Activated CD8-positive, alpha-beta memory T cell treated with anti-CD3 and anti-CD28 coated beads for 48 hours (primary cell): ENCODE data around the gene PAX3.

Source experiments
- DNase-seq, 3 experiments: peaks; one replicate each; pipeline ENCODE4 v3.0.0-alpha.2; 2020; ENCODE audit warnings: low read depth in 2 of 3, low spot score in 2 of 3

Gene PAX3

DNA sequence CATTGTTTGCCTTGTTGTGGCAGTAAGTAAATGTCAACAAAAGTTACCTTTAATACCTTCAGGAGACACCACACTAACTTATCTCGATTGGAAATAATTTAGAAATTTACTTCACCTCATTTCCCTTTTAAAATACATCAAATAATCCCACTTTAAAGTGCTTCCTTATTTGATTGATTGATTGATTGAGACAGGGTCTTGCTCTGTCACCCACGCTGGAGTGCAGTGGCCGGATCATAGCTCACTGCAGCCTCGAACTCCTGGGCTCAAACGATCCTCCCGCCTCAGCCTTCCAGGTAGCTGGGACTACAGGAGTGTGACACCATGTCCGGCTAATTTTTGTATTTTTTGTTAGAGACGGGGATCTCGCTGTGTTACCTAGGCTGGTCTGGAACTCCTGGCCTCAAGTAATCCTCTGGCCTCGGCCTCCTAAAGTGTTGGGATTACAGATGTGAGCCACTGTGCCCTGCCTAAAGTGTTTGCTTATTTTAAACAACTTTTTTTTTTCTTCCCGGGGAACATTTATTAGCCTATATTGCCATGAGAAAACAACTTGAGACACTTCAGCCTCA, 12.0 kb upstream of the PAX3 start:
- no peak for DNase-seq

DNA sequence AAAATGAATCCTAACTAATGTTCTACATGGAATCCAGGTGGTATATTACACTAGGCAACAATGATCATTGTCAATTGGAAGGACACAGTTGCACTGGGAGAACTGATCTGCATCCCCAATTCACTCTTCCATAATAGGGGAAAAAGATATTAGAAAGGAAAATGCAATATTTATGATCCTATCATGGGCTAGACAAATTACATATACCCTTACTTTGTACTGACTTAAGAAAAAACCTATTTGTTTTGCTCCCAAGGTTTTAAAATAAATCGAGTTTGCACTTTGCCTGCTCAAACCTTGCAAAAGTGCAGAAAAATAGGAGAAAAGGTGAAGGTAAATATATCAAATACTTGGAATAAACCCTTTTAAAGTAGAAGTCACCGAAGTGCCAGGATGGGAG, 11.0 kb upstream of the PAX3 start:
- DNase-seq = no peak

DNA sequence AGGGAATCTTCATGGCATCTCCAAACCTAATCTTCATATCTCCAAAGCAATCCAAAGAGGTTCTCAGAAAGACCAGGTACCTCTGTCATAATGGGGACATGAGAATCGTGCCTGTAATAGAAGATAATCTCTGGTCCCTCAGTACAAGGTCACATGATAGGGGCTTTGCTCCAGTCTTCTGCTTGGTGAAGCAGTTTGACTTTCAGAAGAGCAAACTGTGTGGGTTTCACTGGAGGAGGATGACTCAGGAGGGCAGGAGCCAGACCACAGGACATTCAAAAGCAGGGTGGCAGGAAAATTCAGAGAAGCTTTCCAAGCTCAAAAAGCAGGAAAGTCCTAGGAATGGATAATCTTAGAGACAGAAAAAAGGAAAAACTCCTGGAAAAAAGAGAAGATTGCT, 10.6 kb upstream of the PAX3 start:
- no peak for DNase-seq

DNA sequence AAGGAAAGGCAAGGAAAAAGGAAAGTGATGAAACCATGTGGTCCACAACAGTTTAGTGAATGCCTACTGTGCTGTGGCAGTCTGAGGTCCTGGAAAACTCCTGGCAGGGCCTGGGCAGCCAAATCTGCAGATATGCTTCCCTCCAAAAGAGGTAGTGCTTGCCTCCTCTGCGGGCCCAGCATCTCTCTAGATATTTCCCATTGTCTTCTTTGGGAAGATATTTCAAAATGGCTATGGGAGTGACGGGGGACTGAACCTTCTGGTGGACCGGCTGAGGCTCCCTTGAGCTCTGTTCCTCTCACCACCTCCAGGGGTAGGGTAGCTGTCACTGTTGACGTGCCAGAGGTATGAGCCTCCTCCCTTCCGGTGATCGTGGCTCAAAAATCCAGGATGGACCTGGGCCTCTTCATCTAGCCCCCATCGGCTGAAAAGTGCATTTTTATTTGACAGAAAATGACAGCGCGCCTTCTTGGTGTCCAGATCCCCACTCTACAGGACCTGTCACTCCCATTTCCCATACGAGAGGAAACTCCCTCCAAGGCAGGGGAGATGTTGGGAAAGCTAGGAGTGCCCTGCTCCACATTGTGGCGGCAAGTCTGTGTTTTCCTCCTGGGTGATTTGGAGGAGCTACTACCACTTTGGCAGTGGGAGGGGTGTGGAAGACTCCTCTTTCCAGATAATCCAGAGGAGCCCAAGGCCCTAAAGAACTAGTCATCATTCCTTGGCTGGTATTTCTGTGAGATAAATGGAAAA, 9.4 kb upstream of the PAX3 start:
- DNase-seq = no peak

DNA sequence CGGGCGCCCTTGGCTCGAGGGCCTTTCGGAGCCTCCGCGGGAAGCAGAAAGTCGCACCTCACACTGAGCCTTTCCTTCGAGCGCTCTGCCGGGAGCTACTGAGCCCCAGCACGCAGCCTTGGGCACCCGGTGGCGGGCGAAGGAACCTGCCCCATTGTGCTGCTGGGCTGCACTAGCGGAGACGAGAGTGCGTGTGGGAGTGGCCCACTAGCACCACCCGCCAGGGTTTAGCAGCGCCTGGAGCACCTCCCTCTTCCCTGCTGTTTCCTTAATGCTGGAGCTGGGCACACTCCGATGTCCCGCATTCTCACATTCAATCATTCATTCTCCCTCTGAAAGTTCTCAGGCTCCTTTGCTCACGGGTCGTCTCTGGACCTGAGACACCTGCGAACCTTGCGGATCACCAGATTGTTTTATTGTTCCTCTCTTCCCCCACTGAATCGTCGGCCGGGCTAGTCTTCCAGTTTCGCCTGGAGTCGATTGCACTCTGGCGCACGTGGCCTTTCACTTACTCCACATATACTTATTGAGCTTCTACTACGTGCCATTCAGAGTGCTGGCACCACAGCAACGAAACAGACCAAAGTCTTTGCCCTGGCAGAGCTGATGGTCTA, 8.5 kb upstream of the PAX3 start:
- DNase-seq = no peak

DNA sequence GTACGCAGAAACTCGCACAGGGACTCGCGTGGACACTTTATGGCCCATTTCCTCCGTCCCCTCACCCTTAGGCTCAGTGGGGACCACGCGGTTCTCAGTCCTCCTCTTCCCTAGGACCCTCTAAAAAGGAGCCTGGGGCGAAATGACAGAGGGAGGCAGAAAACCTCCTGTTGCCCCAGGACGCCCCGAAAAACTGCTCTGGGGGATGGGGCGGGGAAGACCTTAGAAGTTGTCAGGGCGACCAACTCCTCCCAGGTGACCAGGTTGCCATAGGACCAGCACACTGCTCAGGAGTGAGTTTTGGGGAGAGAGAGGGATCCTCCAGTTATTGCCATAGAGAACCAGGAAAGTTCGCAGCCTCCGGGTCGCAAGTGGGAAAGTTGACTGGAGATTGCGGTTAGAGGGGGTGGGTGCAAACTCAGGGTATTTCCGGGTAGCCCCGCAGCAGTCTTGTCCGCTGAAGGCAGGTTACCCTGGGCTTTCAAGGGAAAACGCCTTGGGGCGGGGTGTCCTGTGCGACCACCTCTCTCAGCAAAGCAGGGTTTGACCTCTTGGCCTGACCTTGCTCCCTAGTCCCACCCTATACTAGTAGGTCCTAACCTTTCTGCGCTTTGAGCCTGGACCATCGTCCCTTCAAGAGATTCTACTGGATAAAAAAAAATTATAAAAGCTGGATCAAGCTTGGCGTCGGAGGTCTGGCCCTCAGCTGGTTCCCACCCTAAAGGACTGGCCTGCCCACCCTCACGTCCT, 7.8 kb upstream of the PAX3 start:
- DNase-seq = no peak

DNA sequence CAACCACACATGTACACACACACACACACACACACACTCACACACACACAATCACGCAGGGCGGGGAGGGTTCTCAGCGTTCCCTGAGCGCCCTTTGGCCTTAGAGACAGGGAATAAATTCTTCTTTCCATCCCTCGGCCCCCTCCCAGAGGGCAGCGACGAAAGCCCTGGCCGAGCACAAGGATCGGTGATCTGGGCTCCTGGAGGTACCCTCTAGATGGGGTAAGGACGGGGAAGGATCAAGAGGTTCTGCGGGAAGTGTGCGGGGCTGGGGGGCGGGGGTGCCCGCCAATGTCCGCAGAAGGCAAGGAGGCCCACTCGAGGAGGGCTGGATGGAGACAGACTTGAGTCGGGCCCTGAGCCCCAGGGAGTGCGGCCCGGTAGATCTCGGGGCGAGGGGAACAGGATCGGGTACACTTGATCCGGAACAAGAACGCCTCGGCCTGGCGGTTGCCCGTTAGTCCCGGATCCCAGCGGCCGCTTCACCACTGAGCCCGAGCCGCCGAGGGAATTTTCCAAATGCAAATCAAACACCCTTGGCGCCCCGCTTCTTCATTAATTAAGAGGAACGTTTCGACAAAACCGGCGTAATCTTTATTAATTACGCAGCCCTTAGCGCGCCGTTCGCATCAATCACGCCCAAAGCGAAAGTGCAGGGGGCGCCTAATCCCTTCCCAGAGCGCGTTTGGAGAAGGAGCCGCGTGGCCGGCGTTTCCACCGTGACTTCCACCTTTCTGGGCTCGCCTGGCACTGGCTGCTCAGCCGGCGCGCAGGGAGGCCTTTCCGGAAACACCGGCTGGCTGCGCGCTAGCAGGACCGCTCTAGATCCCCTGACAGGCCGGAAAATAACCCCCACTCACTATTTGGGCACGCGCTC, 7.0 kb upstream of the PAX3 start:
- no peak for DNase-seq

DNA sequence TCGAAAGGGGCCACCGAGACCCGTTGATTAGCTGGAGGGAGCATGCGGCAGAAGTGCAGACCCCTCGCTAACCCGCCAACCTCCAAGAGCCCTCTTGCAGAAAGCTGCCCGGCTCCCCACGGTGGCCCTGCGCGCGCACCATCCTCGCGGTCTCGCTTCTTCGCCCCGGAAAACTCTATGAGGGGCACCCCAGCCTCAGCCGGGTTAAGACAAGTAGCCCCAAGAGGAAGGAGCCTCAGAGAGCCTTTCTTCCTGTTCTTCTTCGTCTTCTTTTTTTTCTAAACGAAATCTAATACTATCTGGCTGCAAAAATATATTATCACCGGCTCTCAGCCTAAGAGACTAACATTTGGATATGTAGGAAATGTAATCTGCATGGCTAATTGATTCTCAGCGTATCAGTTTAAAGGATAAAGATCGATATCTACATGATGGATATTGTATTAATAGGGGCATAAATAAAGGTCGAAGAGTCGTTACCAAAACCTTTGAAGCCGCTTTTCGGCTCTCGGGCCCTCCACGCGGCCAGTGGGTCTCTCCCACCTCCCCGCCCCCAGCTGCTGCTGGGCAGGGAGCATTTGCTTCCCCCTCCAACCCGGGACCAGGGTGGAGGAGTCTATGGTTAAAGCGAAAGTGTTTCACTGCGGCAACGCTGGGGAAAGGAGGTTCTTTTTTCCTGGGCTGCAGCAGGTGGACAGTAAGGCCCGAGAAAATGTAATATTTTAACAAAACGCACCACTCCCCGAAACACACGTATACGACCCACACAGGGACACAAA, 6.1 kb upstream of the PAX3 start:
- DNase-seq = no peak

DNA sequence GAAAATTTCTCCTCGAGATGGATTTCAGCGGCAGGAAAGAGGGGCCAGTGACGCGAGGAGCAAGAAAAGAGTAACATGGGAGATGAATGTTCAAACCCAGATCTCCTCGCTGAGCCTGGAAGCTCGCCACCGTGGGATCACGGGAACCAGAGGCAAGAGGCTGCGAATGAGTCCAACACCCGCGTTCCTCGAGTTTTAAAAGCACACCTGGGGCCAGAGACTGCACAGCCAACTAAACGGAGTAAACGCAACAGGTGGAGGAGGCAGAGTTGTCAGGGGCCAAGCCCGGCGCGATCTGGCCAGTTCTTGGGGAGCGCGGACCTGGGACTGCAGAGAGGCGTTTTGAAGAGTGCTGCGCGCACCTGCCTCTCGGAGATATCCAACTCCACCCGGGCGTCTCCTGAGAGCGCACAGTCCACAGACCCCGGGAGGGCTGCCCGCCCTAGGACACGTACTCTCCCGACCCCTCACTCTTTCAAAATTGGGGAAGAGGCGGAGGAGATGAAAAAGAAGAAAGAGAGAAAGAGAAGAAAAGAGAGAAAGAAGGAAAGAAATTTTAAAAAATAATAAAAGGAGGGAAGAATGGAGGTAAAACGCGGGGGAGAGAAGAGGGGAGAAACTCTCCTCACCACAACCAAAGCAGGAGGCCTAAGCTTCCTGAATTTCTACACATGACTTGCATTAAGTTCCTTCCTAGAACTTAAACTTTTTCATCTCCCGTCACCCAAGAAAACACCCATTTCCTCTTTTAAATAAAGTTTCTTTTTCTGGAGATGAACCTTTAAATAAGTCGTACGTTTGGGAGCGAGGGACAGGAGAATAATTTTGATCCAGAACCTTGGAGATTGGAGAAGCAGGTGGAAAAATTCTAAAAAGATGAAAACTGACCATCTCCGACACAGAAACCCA, 5.3 kb upstream of the PAX3 start:
- no peak for DNase-seq

DNA sequence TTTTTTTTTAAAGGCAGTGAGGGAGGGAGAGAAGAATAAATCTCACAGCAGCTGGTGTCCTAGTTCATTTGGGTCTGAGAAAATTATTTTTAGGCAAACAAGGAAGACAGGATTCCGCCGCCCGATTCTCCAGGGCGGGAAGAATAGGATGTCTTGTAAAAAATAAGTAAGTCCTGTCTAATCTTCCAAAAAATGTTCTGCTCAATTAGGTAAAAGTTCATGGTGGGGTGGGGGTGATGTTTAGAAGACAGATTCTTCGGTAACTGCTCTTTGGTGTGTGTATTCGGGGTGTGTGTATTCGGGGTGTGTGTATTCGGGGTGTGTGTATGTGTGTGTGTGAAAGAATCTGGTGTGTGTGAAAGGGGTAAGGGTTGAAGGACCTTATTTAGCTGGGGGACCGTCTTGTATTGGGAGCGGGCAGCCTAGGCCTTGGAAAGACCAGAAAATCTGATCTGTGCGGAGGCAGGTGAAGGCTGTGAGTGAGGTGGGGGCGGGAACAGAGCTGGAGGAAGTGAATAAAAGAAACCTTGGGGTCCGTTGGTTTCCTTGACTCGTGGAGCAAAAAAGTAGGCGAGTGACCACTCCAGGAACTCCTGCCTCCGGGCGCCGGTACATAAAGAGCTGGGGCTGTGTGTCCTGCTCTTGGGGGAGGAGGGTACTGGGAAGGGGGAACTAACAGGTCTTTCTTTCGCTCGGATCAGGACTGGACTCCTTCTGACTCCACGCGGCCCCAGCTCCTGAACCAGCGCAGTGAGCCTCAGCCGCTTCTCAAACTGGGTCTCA, 4.4 kb upstream of the PAX3 start:
- DNase-seq = no peak

DNA sequence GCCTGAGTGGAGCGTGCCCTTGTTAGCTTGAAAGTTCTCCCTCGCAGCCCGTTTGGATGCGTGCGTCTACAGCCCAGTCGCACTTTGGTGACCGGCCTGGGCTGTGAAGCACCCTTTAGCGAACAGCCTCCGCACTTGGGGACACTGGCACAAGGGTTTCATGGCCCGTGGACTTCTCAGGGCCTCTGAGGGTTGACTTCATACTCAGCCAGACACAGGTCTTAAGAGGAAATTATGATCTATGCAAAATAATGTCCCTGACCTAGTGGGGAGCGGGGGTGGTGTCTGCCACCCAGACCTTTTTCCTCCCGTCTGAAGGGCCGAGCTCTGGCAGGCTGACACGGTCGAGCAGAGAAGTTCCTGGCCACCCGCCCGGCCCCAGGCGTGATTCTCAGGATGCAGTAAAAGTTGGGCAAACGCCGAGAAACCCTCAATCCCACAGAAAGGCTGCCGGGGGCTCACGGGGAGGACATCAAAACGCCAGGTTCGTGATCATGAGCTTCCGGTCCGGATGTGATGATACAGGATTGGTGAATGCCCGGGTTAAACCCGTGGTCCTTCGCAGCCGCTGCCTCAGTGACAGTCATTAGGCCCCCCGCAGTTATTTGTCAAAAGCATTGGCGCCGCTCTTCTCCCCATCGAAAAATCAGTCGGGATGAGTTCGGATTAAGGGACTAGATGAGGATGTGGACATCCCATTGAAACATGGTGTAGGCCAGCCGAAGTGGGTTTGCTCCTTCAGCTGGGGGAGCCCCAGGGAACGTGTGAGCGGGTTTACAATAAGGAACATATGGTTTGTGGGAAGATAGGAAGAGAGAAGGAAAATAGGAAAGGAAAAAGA, 3.6 kb upstream of the PAX3 start:
- DNase-seq = no peak

DNA sequence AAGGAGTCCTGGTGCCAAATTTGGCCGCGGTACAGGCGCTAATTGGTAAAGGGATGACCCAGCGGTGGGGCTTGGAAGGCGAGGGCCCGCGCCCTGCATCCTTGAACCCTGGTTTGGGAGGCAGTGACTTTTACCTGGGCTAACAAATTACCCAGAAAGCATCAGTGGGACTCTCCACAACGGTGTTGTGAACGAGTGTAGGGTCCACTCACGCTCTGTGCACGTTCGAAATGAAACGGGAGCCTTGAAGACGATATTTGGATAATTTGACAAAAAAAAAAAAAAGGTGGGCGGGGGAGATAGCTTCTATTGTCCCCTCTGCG, 3.0 kb upstream of the PAX3 start:
- no peak for DNase-seq

DNA sequence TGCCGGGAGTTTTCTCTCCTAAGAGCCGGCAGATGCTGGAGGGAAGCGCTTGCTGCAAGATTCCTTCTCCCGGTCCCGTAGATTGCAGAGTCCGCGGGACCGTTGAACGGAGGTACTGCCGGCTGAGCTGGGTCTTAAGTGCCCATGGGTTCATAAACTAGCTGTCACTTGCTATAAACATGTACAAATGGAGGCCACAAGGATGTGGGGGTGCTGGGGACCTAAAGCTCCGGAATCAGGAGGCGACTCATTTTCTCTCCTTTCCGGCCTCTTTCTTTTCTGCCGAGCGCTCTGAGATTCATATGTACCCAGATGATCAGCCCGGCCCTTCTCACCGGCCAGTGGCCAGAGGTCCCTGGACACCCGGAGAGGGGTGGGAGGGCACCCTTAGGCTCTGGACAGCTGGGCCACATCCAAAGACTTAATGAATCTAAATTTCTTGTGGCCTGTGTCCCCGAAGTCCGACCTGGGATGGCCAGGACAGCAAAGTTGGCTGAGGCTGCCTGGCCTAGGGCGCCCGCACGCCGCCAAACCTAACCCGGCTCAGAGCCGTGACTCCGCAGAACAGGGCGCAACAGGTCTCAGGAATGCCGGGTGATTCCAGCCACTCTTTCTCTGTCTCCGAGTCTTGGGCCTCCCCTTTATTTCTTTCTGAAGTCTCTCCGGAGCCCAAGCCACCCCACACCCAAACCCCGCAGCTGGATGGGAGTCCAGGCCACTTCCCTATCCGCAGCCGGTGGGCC, 2.4 kb upstream of the PAX3 start:
- DNase-seq = no peak

DNA sequence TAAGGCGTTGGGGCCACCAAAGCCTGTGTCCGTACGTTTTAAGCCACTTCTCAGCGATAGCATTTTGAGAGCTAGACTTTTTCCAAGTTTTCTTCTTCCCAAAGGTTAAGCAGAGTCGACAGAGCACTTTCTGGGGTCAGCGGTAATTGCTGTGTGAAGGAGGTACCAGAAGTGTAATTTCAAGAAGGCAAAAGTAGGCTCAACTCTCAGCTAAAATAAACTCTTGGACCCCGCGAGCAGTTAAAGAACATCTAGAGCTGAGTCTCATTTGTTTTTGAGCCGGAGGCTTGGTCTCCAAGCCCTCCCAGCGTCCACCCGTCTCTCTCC, 1.9 kb upstream of the PAX3 start:
- DNase-seq = no peak

DNA sequence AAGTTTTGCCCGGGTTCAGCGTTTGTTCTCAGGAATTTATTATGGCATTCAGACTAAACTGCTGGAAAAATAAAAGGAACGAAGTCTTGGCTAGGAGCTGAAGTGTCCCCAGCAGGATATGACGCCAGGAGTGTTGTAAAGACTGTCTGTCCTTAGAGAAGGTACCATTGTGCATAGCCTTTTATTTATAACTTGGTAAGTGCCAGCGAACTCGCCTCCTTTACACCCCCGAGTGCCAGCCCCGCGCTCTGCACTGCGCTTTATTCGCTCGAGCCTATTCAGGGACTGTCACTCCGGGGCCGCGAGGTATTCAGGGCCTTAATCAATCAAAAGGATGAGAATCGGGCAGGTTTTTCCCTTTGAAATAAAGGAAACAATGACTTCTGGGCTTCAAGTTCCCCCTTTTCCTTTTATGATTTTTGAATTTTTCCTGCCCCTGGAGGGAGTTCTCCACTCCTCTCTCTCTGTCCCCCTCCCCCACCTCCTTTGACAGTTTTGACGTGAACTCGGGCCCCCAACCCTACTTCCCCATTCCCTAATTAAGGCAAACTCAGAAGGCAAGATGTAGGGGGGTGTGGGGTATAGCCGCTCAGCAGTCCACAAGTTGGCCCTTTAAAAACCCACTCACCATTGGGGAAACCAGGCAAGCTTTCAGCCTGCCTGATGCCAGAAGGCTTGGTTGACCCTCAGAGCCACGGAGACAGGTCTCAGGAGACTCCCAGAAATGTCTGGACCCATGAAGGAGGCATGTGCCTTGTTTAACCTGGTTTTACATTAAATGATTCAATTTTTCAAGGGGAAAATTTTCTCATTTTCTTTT, 1.3 kb upstream of the PAX3 start:
- no peak for DNase-seq

DNA sequence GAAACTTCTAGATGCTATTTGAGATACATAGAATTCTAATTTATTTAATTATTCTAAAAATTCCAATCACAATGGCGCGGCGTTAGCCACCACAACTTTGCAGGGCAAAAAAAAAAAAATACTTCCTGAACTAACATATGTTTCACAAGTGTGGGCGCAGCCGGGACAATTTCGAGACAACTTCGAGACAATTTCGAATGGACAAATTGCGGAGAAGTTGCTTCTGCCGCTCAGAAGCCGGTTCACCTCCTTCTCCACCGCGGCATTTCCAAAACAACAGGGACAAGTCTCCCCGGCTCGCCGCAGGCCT, 842 bp downstream of the PAX3 start:
- DNase-seq = no peak

DNA sequence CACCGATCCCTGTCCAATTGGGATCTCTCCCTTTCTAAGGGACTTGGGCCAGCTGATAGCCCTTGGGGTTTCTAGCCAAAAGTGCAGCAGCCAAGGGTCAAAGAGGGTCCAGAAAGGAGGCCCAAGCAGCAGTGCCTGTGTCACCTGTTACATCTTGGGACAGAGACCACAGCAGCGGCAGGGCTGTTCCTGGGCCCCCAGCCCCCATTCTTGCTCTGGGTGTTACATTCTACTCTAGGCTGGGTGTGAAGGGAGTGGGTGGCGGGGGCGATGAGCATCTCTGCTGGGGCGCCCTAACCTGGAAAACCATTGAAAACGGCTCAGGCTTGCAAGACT, 1.2 kb downstream of the PAX3 start:
- no peak for DNase-seq
